ENCODE data around the gene SLC25A21.

The SLC25A21 gene

DNA sequence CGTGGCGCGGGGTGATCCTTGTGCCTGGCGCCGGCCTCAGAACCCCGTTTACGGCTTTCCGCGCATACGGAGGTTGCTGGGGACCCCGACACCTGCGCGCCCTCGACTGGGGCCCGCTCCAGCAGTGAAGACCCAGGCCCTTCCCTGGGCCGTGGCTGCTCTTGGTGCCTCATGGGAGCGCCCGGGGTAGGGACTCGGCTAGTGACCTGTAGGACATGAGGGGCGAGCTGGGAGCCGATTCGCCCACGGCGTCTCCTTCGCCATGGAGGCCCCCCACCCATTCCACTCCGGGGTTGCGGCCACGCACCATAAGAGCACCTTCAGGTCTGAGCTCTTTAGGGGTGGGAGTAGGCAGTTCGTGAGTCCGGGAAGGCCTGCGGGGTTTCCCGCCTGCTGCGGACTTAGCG, 525.0 kb downstream of the SLC25A21 start (continued):
- TF ChIP-seq, protein P1, sequence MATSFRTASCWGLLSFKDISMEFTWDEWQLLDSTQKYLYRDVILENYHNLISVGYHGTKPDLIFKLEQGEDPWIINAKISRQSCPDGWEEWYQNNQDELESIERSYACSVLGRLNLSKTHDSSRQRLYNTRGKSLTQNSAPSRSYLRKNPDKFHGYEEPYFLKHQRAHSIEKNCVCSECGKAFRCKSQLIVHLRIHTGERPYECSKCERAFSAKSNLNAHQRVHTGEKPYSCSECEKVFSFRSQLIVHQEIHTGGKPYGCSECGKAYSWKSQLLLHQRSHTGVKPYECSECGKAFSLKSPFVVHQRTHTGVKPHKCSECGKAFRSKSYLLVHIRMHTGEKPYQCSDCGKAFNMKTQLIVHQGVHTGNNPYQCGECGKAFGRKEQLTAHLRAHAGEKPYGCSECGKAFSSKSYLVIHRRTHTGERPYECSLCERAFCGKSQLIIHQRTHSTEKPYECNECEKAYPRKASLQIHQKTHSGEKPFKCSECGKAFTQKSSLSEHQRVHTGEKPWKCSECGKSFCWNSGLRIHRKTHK (tag by site-specific recombination; IDR thresholded peaks at IDR 0.05): no peak
- TF ChIP-seq, protein P2, sequence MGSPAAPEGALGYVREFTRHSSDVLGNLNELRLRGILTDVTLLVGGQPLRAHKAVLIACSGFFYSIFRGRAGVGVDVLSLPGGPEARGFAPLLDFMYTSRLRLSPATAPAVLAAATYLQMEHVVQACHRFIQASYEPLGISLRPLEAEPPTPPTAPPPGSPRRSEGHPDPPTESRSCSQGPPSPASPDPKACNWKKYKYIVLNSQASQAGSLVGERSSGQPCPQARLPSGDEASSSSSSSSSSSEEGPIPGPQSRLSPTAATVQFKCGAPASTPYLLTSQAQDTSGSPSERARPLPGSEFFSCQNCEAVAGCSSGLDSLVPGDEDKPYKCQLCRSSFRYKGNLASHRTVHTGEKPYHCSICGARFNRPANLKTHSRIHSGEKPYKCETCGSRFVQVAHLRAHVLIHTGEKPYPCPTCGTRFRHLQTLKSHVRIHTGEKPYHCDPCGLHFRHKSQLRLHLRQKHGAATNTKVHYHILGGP (tag by site-specific recombination; IDR thresholded peaks at IDR 0.05): no peak

GRCh38 chr14:36646664-36647416, 525.6 kb downstream of the SLC25A21 start:
- H3K9me3 ChIP-seq (ENCODE audit: control insufficient read depth, insufficient read depth, low read depth, low read length): no peaks in the 10 kb centered on the region
- no peaks in the 10 kb centered on the region for H3K36me3 ChIP-seq (ENCODE audit: control insufficient read depth in 2 of 2, insufficient read depth in 1 of 2, low read length in 2 of 2)
- H3K27ac ChIP-seq (ENCODE audit: extremely low read depth, low read depth, low read length): no peak overlapping the region
- peaks cover 6% of the 10 kb centered on the region; the same call in 1 of the 2 replicates for H3K4me1 ChIP-seq (ENCODE audit: control insufficient read depth, insufficient read depth, low read length)
- H3K4me3 ChIP-seq (ENCODE audit: low read depth, low read length): no peak overlapping the region
- ChIA-PET POLR2A (interaction anchor here (0.6 kb wide), 1 partner anchor 425 kb away, joined by 10 read pairs; no protein-coding TSS in a partner anchor), CTCF (interaction anchor here (0.6 to 3.6 kb wide), 23 partner anchors 7 to 503 kb away, joined by 3 to 55 read pairs (median 5); no protein-coding TSS in a partner anchor)
- TF ChIP-seq, protein P3, sequence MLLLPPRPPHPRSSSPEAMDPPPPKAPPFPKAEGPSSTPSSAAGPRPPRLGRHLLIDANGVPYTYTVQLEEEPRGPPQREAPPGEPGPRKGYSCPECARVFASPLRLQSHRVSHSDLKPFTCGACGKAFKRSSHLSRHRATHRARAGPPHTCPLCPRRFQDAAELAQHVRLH (tag by site-specific recombination; IDR thresholded peaks at IDR 0.05): no peak
- no peak for TF ChIP-seq ZNF558 (tag by site-specific recombination; IDR thresholded peaks at IDR 0.05)
- TF ChIP-seq, protein P4, sequence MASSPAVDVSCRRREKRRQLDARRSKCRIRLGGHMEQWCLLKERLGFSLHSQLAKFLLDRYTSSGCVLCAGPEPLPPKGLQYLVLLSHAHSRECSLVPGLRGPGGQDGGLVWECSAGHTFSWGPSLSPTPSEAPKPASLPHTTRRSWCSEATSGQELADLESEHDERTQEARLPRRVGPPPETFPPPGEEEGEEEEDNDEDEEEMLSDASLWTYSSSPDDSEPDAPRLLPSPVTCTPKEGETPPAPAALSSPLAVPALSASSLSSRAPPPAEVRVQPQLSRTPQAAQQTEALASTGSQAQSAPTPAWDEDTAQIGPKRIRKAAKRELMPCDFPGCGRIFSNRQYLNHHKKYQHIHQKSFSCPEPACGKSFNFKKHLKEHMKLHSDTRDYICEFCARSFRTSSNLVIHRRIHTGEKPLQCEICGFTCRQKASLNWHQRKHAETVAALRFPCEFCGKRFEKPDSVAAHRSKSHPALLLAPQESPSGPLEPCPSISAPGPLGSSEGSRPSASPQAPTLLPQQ (tag by site-specific recombination; IDR thresholded peaks at IDR 0.05): no peak

DNA sequence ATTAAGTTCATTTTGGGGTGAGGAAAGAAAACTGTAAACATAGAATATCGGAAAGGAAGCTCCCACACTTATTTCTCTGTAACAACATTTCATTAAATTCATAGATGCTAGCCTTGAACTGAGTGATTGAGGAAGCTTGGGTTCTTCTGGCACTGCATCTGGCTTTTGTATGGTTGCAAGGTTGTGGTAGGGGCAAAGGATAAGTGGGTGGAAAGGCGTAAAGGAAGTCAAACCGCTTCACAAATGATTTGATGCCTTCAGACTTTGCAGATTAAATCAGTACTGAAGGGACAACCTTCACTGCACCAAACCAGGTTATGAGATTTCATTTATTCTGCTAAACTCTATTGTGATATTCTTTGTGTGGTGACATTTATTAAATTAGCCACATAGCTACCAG, 538.8 kb downstream of the SLC25A21 start:
- peaks cover 5% of the 10 kb centered on the region for H3K4me1 ChIP-seq (ENCODE audit: control insufficient read depth, insufficient read depth, low read length)
- TF ChIP-seq KLF1 (tag by site-specific recombination; IDR thresholded peaks at IDR 0.05): no peak
- ChIA-PET POLR2A (no interaction called here), CTCF (no interaction called here)
- no peaks in the 10 kb centered on the region for H3K36me3 ChIP-seq (ENCODE audit: control insufficient read depth in 2 of 2, insufficient read depth in 1 of 2, low read length in 2 of 2)
- no peaks in the 10 kb centered on the region for H3K9me3 ChIP-seq (ENCODE audit: control insufficient read depth, insufficient read depth, low read depth, low read length)
- no peak overlapping the region for H3K27ac ChIP-seq (ENCODE audit: extremely low read depth, low read depth, low read length)
- H3K4me3 ChIP-seq (ENCODE audit: low read depth, low read length): no peak overlapping the region
